Activated CD4-positive, CD25-positive, alpha-beta regulatory T cell treated with anti-CD3 and anti-CD28 coated beads, Interleukin-2, amount 50 U/mL, for 16 hours (primary cell): Measurements from ENCODE around the gene TMEM208.

Experiments used
- DNase-seq: peaks from one replicate; pipeline ENCODE4 v3.0.0-alpha.2; 2020; ENCODE audit warnings: low read depth, low spot score

Gene TMEM208

GRCh38 chr16:67249178-67250044 is 22.5 kb downstream of the TMEM208 start:
- no peak for DNase-seq

- DNase-seq: no peak
Measured at GRCh38 chr16:67250045-67250327, 23.1 kb downstream of the TMEM208 start.

- DNase-seq: no peak
Measured at GRCh38 chr16:67252609-67253497, 25.9 kb downstream of the TMEM208 start.

GRCh38 chr16:67254801-67255552 is 28.0 kb downstream of the TMEM208 start:
- no peak for DNase-seq

GRCh38 chr16:67255553-67256221 is 28.8 kb downstream of the TMEM208 start:
- DNase-seq: no peak

- no peak for DNase-seq
Measured at GRCh38 chr16:67256701-67257230, 29.8 kb downstream of the TMEM208 start.

- DNase-seq: no peak
Measured at GRCh38 chr16:67257486-67258160, 30.7 kb downstream of the TMEM208 start.

- no peak for DNase-seq
Measured at GRCh38 chr16:67258161-67258835, 31.4 kb downstream of the TMEM208 start.

GRCh38 chr16:67259705-67260104 is 32.8 kb downstream of the TMEM208 start:
- DNase-seq: no peak

GRCh38 chr16:67260426-67261063 is 33.6 kb downstream of the TMEM208 start:
- DNase-seq: no peak

- DNase-seq: no peak
Measured at GRCh38 chr16:67263201-67263600, 36.3 kb downstream of the TMEM208 start.

GRCh38 chr16:67264277-67264676 is 37.3 kb downstream of the TMEM208 start:
- no peak for DNase-seq

GRCh38 chr16:67264866-67265265 is 37.9 kb downstream of the TMEM208 start:
- no peak for DNase-seq

GRCh38 chr16:67265834-67266233 is 38.9 kb downstream of the TMEM208 start:
- DNase-seq: no peak

GRCh38 chr16:67268136-67268579 is 41.2 kb downstream of the TMEM208 start:
- no peak for DNase-seq

- no peak for DNase-seq
Measured at GRCh38 chr16:67269766-67270165, 42.8 kb downstream of the TMEM208 start.

- DNase-seq: no peak
Measured at GRCh38 chr16:67270931-67271338, 44.0 kb downstream of the TMEM208 start.

- no peak for DNase-seq
Measured at GRCh38 chr16:67271446-67271845, 44.5 kb downstream of the TMEM208 start.

- no peak for DNase-seq
Measured at GRCh38 chr16:67275321-67275720, 48.4 kb downstream of the TMEM208 start.
